ENCODE measurements around the gene MSANTD2.

The MSANTD2 gene

GRCh38 chr11:124745835-124746620 lies 54.2 kb downstream of the MSANTD2 start:
- H3K4me3 ChIP-seq (ENCODE audit: control insufficient read depth, low read depth, low read length) = peak overlapping the region; percentile 50
- DNase-seq (ENCODE audit: low read depth) = no peak
- TF ChIP-seq CTCF (conservative IDR thresholded peaks at IDR 0.05; ENCODE audit: control insufficient read depth, insufficient read depth, low read depth, low read length) = peak; percentile 8

- H3K4me3 ChIP-seq (ENCODE audit: control insufficient read depth, low read depth, low read length) = no peak overlapping the region
- no peak for DNase-seq (ENCODE audit: low read depth)
- TF ChIP-seq CTCF (conservative IDR thresholded peaks at IDR 0.05; ENCODE audit: control insufficient read depth, insufficient read depth, low read depth, low read length) = no peak
Measured at GRCh38 chr11:124745270-124745834, 54.9 kb downstream of the MSANTD2 start.

- TF ChIP-seq CTCF (conservative IDR thresholded peaks at IDR 0.05; ENCODE audit: control insufficient read depth, insufficient read depth, low read depth, low read length) = no peak
- DNase-seq (ENCODE audit: low read depth) = no peak
- H3K4me3 ChIP-seq (ENCODE audit: control insufficient read depth, low read depth, low read length) = no peak overlapping the region
Measured at GRCh38 chr11:124743050-124743449, 57.2 kb downstream of the MSANTD2 start.

- DNase-seq (ENCODE audit: low read depth) = no peak
Measured at GRCh38 chr11:124742555-124742954, 57.7 kb downstream of the MSANTD2 start.

GRCh38 chr11:124740277-124740882 lies 59.8 kb downstream of the MSANTD2 start:
- TF ChIP-seq CTCF (conservative IDR thresholded peaks at IDR 0.05; ENCODE audit: control insufficient read depth, insufficient read depth, low read depth, low read length) = peak; percentile 41
- peak; percentile 19 for DNase-seq (ENCODE audit: low read depth)
- peak overlapping the region; percentile 64 for H3K4me3 ChIP-seq (ENCODE audit: control insufficient read depth, low read depth, low read length)

More at GRCh38 chr11:124742555-124742954, 57.7 kb downstream of the MSANTD2 start:
- TF ChIP-seq CTCF (conservative IDR thresholded peaks at IDR 0.05; ENCODE audit: control insufficient read depth, insufficient read depth, low read depth, low read length) = no peak
- H3K4me3 ChIP-seq (ENCODE audit: control insufficient read depth, low read depth, low read length) = no peak overlapping the region

GRCh38 chr11:124739479-124740276 lies 60.5 kb downstream of the MSANTD2 start, which contains the start of gene NRGN:
NRGN (plus strand) TSS chr11:124739942; CDS start chr11:124740085, 143 bp downstream.
- no peak for TF ChIP-seq CTCF (conservative IDR thresholded peaks at IDR 0.05; ENCODE audit: control insufficient read depth, insufficient read depth, low read depth, low read length)
- peak within 1 kb of the TSS; percentile 64 for H3K4me3 ChIP-seq (ENCODE audit: control insufficient read depth, low read depth, low read length)
- DNase-seq (ENCODE audit: low read depth) = peak; percentile 77
